ENCODE data around the gene ADAM29. TPM values are rescaled to one million over a fixed set of nuclear protein-coding genes. Genes with fewer than 3 reads are reported as not detected.
"Not testable (repeated sequence)": the region's sequence is repeated elsewhere in the genome, so short reads cannot be mapped to it uniquely, and the experiment has no call there.

ADAM29 gene
- total RNA-seq, 1 experiment from 2014 or later, result not detected

GRCh38 chr4:174973336-174973735, 55.2 kb downstream of the ADAM29 start:
- Histone ChIP-seq H3K27ac (ENCODE audit: low read length) (no peak overlapping the region), H3K9ac (ENCODE audit: low read length) (no peak overlapping the region), H3K4me3 (ENCODE audit: low read length) (no peak overlapping the region), H4K20me1 (ENCODE audit: insufficient read depth, low read depth, low read length) (no peaks in the 10 kb centered on the region), H3K4me2 (ENCODE audit: low read depth, low read length, poor library complexity, severe bottlenecking) (no peak overlapping the region), H2AFZ (ENCODE audit: low read length) (no peak overlapping the region), H3K27me3 (ENCODE audit: low read length) (no peaks in the 10 kb centered on the region), H3K36me3 (ENCODE audit: insufficient read depth, low read length) (no peaks in the 10 kb centered on the region), H3K79me2 (ENCODE audit: low read length) (no peaks in the 10 kb centered on the region), H3K9me3 (ENCODE audit: low read length) (no peaks in the 10 kb centered on the region), H3K4me1 (ENCODE audit: low read length) (no peaks in the 10 kb centered on the region), H3K9me2 (replicated peaks; ENCODE audit: insufficient read depth, low read length) (no peaks in the 10 kb centered on the region)
- DNase-seq, result no peak

DNA sequence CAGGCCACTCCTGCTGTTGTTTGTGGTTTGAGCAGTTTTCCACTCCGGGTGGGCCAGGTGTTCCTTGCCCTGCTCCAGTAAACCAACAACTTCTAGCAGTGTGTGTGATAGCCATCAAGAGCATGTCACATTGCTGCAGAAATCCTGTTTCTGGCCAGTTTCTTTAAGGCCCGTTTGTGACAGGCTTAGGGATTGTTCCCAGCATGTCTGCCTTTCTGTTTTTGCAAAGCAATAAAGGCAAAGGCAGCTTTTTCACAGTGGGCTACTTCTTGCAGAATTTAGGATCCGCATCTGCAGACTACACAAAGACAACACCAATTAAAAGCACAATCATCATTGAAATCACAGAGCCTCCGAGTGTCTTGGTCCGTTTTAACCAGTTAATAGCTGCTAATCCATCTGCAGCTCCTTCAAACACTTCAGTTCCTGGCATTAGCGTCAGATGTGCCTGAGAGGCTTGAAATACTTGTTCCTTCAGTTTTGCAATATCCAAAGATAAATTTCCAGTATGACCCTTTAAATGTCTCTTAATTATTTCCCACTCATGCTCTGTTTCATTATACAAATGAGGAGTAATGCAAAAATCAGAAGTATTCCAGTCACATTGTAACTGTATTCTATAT, 65.1 kb downstream of the ADAM29 start:
- H3K27ac ChIP-seq (ENCODE audit: low read length), result no peak overlapping the region
- no peak overlapping the region for H3K4me2 ChIP-seq (ENCODE audit: low read depth, low read length, poor library complexity, severe bottlenecking)
- H3K9me2 ChIP-seq (replicated peaks; ENCODE audit: insufficient read depth, low read length), result no peaks in the 10 kb centered on the region
- H3K9me3 ChIP-seq (ENCODE audit: low read length), result no peaks in the 10 kb centered on the region
- no peaks in the 10 kb centered on the region for H3K4me1 ChIP-seq (ENCODE audit: low read length)
- no peak for DNase-seq
- H3K27me3 ChIP-seq (ENCODE audit: low read length), result no peaks in the 10 kb centered on the region
- no peak overlapping the region for H3K4me3 ChIP-seq (ENCODE audit: low read length)
- H2AFZ ChIP-seq (ENCODE audit: low read length), result no peak overlapping the region
- no peaks in the 10 kb centered on the region for H3K79me2 ChIP-seq (ENCODE audit: low read length)
- H4K20me1 ChIP-seq (ENCODE audit: insufficient read depth, low read depth, low read length), result no peaks in the 10 kb centered on the region
- H3K9ac ChIP-seq (ENCODE audit: low read length), result no peak overlapping the region
- H3K36me3 ChIP-seq (ENCODE audit: insufficient read depth, low read length), result no peaks in the 10 kb centered on the region

- H3K4me1 ChIP-seq (ENCODE audit: low read length); H3K9me3 ChIP-seq (ENCODE audit: low read length); H4K20me1 ChIP-seq (ENCODE audit: insufficient read depth, low read depth, low read length); H3K27me3 ChIP-seq (ENCODE audit: low read length); H3K4me3 ChIP-seq (ENCODE audit: low read length); H3K4me2 ChIP-seq (ENCODE audit: low read depth, low read length, poor library complexity, severe bottlenecking); H3K36me3 ChIP-seq (ENCODE audit: insufficient read depth, low read length); H3K27ac ChIP-seq (ENCODE audit: low read length); DNase-seq; H3K9me2 ChIP-seq (replicated peaks; ENCODE audit: insufficient read depth, low read length); H3K9ac ChIP-seq (ENCODE audit: low read length); H2AFZ ChIP-seq (ENCODE audit: low read length); H3K79me2 ChIP-seq (ENCODE audit: low read length): not testable (repeated sequence)
Measured at GRCh38 chr4:174983870-174984269, 65.7 kb downstream of the ADAM29 start.

DNA sequence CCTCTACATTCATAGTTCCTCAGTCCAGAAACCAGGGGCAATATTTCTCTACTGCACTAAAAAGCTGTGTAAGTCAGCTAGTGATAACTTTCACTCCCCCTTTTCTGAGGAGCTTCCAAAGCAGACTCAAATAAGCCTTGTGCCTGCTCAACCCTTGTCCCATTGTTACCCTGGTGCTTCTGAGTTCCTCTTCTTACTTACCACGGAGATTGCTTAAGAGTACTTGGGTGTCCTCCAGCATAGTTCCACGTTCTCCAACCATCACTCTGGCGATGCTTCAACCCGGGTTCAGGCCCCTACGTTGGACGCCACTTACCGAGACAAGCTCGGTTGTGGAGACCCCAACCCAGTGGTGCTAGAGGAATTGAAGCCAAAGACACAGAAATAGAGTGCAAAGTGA, 71.6 kb downstream of the ADAM29 start:
- H3K4me1 ChIP-seq (ENCODE audit: low read length), result no peaks in the 10 kb centered on the region
- H3K79me2 ChIP-seq (ENCODE audit: low read length), result no peaks in the 10 kb centered on the region
- H3K27ac ChIP-seq (ENCODE audit: low read length), result no peak overlapping the region
- DNase-seq, result no peak
- H3K4me2 ChIP-seq (ENCODE audit: low read depth, low read length, poor library complexity, severe bottlenecking), result no peak overlapping the region
- H3K9ac ChIP-seq (ENCODE audit: low read length), result no peak overlapping the region
- H3K4me3 ChIP-seq (ENCODE audit: low read length), result no peak overlapping the region
- H2AFZ ChIP-seq (ENCODE audit: low read length), result no peak overlapping the region
- no peaks in the 10 kb centered on the region for H3K27me3 ChIP-seq (ENCODE audit: low read length)
- no peaks in the 10 kb centered on the region for H4K20me1 ChIP-seq (ENCODE audit: insufficient read depth, low read depth, low read length)
- H3K36me3 ChIP-seq (ENCODE audit: insufficient read depth, low read length), result no peaks in the 10 kb centered on the region
- no peaks in the 10 kb centered on the region for H3K9me2 ChIP-seq (replicated peaks; ENCODE audit: insufficient read depth, low read length)
- H3K9me3 ChIP-seq (ENCODE audit: low read length), result no peaks in the 10 kb centered on the region

DNA sequence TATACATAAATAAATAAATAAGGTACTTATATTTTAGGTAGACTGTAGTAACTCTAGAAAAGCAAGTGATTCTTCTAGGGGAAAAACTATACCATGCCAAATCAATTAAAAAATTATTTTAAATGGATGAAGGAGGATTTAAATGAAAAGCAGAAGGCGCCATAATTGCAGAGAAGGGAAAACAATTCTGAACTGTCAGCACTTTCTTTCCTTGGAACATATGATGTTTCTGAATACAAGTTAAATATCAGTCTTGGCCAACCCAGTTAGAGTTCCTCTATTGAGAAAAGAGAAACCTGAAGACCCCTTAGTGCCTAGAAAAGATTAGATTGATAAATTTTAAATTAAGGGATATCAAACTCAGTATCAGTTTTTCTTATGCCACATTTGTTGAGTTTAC, 75.8 kb downstream of the ADAM29 start:
- H3K4me2 ChIP-seq (ENCODE audit: low read depth, low read length, poor library complexity, severe bottlenecking), result no peak overlapping the region
- H2AFZ ChIP-seq (ENCODE audit: low read length), result no peak overlapping the region
- no peaks in the 10 kb centered on the region for H3K9me2 ChIP-seq (replicated peaks; ENCODE audit: insufficient read depth, low read length)
- no peaks in the 10 kb centered on the region for H3K36me3 ChIP-seq (ENCODE audit: insufficient read depth, low read length)
- H4K20me1 ChIP-seq (ENCODE audit: insufficient read depth, low read depth, low read length), result no peaks in the 10 kb centered on the region
- no peak overlapping the region for H3K9ac ChIP-seq (ENCODE audit: low read length)
- H3K4me3 ChIP-seq (ENCODE audit: low read length), result no peak overlapping the region
- no peaks in the 10 kb centered on the region for H3K9me3 ChIP-seq (ENCODE audit: low read length)
- H3K27me3 ChIP-seq (ENCODE audit: low read length), result no peaks in the 10 kb centered on the region
- H3K79me2 ChIP-seq (ENCODE audit: low read length), result no peaks in the 10 kb centered on the region
- no peaks in the 10 kb centered on the region for H3K4me1 ChIP-seq (ENCODE audit: low read length)
- DNase-seq, result no peak
- no peak overlapping the region for H3K27ac ChIP-seq (ENCODE audit: low read length)

- Histone ChIP-seq H3K4me1 (ENCODE audit: low read length) (no peaks in the 10 kb centered on the region), H3K79me2 (ENCODE audit: low read length) (no peaks in the 10 kb centered on the region), H4K20me1 (ENCODE audit: insufficient read depth, low read depth, low read length) (no peaks in the 10 kb centered on the region), H3K4me3 (ENCODE audit: low read length) (no peak overlapping the region), H3K9me2 (replicated peaks; ENCODE audit: insufficient read depth, low read length) (no peaks in the 10 kb centered on the region), H3K9ac (ENCODE audit: low read length) (no peak overlapping the region), H3K27me3 (ENCODE audit: low read length) (no peaks in the 10 kb centered on the region), H3K36me3 (ENCODE audit: insufficient read depth, low read length) (no peaks in the 10 kb centered on the region), H2AFZ (ENCODE audit: low read length) (no peak overlapping the region), H3K27ac (ENCODE audit: low read length) (no peak overlapping the region), H3K4me2 (ENCODE audit: low read depth, low read length, poor library complexity, severe bottlenecking) (no peak overlapping the region), H3K9me3 (ENCODE audit: low read length) (no peaks in the 10 kb centered on the region)
- DNase-seq, result no peak
Measured at GRCh38 chr4:174996079-174996478, 77.9 kb downstream of the ADAM29 start.

DNA sequence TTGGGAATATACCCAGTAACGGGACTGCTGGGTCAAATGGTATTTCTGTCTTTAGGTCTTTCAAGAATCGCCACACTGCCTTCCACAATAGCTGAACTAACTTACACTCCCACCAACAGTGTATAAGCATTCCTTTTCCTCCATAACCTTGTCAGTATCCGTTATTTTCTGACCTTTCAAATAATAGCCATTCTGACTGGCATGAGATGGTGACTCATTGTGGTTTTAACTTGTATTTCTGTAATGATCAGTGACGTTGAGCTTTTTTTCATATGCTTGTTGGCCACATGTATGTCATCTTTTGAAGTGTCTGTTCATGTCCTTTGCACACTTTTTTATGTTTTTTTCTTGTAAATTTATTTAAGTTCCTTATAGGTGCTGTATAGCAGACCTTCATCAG, 81.2 kb downstream of the ADAM29 start:
- Histone ChIP-seq H3K9ac (ENCODE audit: low read length) (no peak overlapping the region), H4K20me1 (ENCODE audit: insufficient read depth, low read depth, low read length) (no peaks in the 10 kb centered on the region), H3K27me3 (ENCODE audit: low read length) (no peaks in the 10 kb centered on the region), H2AFZ (ENCODE audit: low read length) (no peak overlapping the region), H3K4me2 (ENCODE audit: low read depth, low read length, poor library complexity, severe bottlenecking) (no peak overlapping the region), H3K27ac (ENCODE audit: low read length) (no peak overlapping the region), H3K4me1 (ENCODE audit: low read length) (no peaks in the 10 kb centered on the region), H3K9me2 (replicated peaks; ENCODE audit: insufficient read depth, low read length) (no peaks in the 10 kb centered on the region), H3K79me2 (ENCODE audit: low read length) (no peaks in the 10 kb centered on the region), H3K4me3 (ENCODE audit: low read length) (no peak overlapping the region), H3K9me3 (ENCODE audit: low read length) (no peaks in the 10 kb centered on the region), H3K36me3 (ENCODE audit: insufficient read depth, low read length) (no peaks in the 10 kb centered on the region)
- no peak for DNase-seq

- Histone ChIP-seq H3K9me3 (ENCODE audit: low read length) (no peaks in the 10 kb centered on the region), H3K9me2 (replicated peaks; ENCODE audit: insufficient read depth, low read length) (no peaks in the 10 kb centered on the region), H3K27ac (ENCODE audit: low read length) (no peak overlapping the region), H3K79me2 (ENCODE audit: low read length) (no peaks in the 10 kb centered on the region), H3K4me2 (ENCODE audit: low read depth, low read length, poor library complexity, severe bottlenecking) (no peak overlapping the region), H3K27me3 (ENCODE audit: low read length) (no peaks in the 10 kb centered on the region), H4K20me1 (ENCODE audit: insufficient read depth, low read depth, low read length) (no peaks in the 10 kb centered on the region), H3K4me1 (ENCODE audit: low read length) (no peaks in the 10 kb centered on the region), H2AFZ (ENCODE audit: low read length) (no peak overlapping the region), H3K4me3 (ENCODE audit: low read length) (no peak overlapping the region), H3K9ac (ENCODE audit: low read length) (no peak overlapping the region), H3K36me3 (ENCODE audit: insufficient read depth, low read length) (no peaks in the 10 kb centered on the region)
- no peak for DNase-seq
Measured at GRCh38 chr4:175017751-175018150, 99.6 kb downstream of the ADAM29 start.

GRCh38 chr4:175019447-175019846, 101.3 kb downstream of the ADAM29 start:
- not testable (repeated sequence) for H2AFZ ChIP-seq (ENCODE audit: low read length); H3K27ac ChIP-seq (ENCODE audit: low read length); H3K79me2 ChIP-seq (ENCODE audit: low read length); H3K36me3 ChIP-seq (ENCODE audit: insufficient read depth, low read length); H3K9me2 ChIP-seq (replicated peaks; ENCODE audit: insufficient read depth, low read length); H3K4me1 ChIP-seq (ENCODE audit: low read length); H3K9ac ChIP-seq (ENCODE audit: low read length); DNase-seq; H3K4me3 ChIP-seq (ENCODE audit: low read length); H3K9me3 ChIP-seq (ENCODE audit: low read length); H3K4me2 ChIP-seq (ENCODE audit: low read depth, low read length, poor library complexity, severe bottlenecking); H4K20me1 ChIP-seq (ENCODE audit: insufficient read depth, low read depth, low read length); H3K27me3 ChIP-seq (ENCODE audit: low read length)
